ENCODE data around the gene RBM15.

- TF ChIP-seq POLR2A (IDR thresholded peaks at IDR 0.05) = no peak
- TF ChIP-seq, protein P1, sequence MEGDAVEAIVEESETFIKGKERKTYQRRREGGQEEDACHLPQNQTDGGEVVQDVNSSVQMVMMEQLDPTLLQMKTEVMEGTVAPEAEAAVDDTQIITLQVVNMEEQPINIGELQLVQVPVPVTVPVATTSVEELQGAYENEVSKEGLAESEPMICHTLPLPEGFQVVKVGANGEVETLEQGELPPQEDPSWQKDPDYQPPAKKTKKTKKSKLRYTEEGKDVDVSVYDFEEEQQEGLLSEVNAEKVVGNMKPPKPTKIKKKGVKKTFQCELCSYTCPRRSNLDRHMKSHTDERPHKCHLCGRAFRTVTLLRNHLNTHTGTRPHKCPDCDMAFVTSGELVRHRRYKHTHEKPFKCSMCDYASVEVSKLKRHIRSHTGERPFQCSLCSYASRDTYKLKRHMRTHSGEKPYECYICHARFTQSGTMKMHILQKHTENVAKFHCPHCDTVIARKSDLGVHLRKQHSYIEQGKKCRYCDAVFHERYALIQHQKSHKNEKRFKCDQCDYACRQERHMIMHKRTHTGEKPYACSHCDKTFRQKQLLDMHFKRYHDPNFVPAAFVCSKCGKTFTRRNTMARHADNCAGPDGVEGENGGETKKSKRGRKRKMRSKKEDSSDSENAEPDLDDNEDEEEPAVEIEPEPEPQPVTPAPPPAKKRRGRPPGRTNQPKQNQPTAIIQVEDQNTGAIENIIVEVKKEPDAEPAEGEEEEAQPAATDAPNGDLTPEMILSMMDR (IDR thresholded peaks at IDR 0.05) = no peak
These were observed 47.7 kb upstream of the RBM15 start for GRCh38 chr1:110291241-110292030.
